Measurements from ENCODE around the gene ABHD18. TPM values are rescaled to one million over a fixed set of nuclear protein-coding genes. Genes with fewer than 3 reads are reported as not detected.
"Not testable (repeated sequence)": the region's sequence is repeated elsewhere in the genome, so short reads cannot be mapped to it uniquely, and the experiment has no call there.

Gene ABHD18
- total RNA-seq, result 10.2 TPM

- ATAC-seq (peak; percentile 94), DNase-seq (ENCODE audit: low spot score) (peak; percentile 100)
These were observed at the start of gene ABHD18, which contains the start of gene MFSD8 for GRCh38 chr4:127965062-127965802. TSS of gene ABHD18 (plus strand) at chr4:127965406. CDS start at chr4:127982956, 17,550 bp downstream. TSS of gene MFSD8 (minus strand) at chr4:127965173. CDS start at chr4:127965133, 40 bp downstream.

DNA sequence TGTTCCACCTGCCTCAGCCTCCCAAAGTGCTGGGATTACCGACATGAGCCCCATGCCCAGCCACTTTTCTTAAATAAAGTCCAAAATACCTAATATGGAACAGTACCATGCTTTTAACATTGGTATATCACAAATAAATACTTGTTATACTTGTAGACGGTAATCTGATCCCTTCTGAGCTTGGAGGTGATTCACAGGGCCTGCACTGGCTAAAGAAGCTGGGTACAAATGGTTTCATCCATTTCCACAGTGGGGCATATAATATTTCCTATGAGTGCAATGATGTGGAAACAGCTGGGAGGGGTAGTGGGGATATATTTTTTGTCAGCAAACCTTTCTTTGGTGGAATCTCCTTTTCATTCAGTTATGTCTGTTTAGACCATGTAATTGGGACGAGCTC, 48.7 kb upstream of the ABHD18 start:
- ATAC-seq, result no peak

DNA sequence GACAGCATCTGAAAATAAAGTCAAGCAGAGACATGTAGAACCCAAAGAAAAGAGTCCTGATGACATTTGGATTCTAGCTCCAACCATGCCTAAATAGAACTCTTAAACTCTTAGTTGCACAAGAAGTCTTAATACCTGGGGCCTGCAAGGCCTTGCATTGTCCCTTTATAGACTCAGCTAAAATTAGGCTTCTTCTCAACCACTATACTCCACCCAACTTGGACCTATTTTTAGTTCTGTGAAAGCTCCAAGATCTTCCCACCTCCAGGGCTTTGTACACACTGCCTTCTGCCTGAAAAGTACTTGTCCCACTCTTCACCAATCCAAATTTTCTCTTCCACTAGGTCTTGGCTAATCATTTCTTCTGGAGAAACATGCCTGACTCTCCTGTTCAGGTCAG, 48.1 kb upstream of the ABHD18 start:
- ATAC-seq (no peak), DNase-seq (ENCODE audit: low spot score) (no peak)

More for the DNA sequence above, 48.7 kb upstream of the ABHD18 start:
- no peak for DNase-seq (ENCODE audit: low spot score)

DNA sequence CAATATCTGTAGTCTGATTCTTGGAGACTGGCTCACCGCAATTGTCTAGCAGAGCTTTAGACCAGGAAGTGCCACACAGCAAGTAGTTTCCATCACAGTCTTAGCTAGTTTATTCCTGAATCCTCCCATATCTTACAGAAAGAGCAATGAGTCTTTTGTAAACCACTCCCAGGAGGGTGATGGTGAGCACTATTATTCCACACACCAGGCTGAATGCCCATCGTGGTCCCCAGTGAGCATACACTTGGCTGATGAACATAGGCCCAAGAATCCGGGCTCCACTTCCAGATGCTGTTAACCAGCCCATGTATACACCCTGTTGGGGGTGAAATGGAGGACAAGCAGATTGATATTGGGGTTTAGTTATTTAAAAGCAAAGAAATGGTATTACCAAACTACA, 44.7 kb upstream of the ABHD18 start:
- DNase-seq (ENCODE audit: low spot score) (no peak), ATAC-seq (no peak)

GRCh38 chr4:127922226-127922625, 43.0 kb upstream of the ABHD18 start:
- DNase-seq (ENCODE audit: low spot score) (no peak), ATAC-seq (no peak)

GRCh38 chr4:127925720-127926119, 39.5 kb upstream of the ABHD18 start:
- ATAC-seq; DNase-seq (ENCODE audit: low spot score): not testable (repeated sequence)

- ATAC-seq (no peak), DNase-seq (ENCODE audit: low spot score) (no peak)
These were observed 35.0 kb upstream of the ABHD18 start for GRCh38 chr4:127930175-127930574.

DNA sequence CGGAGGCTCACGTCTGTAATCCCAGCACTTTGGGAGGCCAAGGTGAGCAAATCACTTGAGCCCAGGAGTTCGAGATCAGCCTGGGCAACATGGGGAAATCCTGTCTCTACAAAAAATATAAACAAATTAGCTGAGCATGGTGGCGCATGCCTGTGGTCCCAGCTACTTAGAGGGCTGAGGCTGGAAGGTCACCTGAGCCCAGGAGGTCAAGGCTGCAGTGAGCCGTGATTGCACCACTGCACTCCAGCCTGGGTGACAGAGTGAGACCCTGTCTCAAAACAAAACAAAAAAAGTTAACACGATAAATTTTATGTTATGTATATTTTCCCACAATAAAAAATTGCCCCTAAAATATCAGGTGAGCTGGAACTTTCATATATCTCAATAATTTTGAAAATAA, 33.4 kb upstream of the ABHD18 start:
- DNase-seq (ENCODE audit: low spot score); ATAC-seq: not testable (repeated sequence)

DNA sequence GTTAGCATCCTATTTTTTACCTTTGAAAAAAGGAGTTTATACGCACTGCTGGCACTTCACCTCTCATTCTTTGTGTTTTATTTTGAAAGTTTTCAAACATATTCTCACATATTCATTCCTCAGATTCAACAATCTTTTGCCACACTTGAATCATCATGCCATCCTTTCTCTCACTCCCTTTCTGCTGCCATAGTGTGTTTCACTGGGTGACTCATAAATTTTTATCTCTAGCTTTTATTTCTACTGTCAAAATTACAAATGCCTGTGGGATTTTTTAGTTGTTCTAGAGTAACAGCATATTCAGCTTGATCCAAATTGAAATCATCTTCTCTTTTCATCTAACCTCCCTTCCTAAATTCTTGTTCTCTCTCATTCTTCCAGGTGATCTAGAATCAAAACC, 28.2 kb upstream of the ABHD18 start:
- DNase-seq (ENCODE audit: low spot score) (no peak), ATAC-seq (no peak)

DNA sequence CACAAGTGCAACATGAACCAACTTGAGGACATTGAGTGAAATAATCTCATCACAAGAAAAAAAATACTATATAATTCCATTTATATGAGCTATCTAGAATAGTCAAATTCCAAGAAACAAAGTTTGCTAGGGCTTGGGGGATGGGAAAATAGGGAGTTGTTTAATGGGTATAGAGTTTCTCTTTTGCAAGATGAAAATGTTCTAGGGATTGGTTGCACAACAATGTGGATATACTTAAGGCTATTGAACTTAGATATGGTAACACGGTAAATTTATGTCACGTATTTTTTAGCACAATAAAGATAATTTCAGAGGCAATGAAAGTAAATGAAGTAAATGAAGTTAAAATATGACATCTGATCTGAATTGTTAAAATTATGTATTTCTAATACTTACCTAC, 8.1 kb upstream of the ABHD18 start:
- ATAC-seq (peak; percentile 50), DNase-seq (ENCODE audit: low spot score) (no peak)

DNA sequence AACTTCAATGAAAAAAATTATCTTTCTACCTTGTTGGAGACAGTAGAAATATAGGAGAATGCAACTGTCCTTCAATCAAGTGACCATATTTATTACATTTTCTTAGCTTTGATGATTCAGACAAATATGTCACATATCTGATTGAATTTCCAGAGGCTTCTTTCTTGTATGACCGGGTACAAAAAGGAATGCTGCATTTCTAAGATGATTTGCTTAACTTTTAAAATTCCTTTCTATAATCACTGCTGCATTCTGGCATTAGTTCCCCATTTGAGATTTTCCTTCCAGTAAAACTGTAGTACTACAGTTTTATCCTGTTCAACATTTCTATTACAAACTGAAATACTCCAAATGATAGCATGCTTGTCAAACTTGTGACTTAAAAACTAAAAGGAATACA, 5.4 kb upstream of the ABHD18 start:
- ATAC-seq (no peak), DNase-seq (ENCODE audit: low spot score) (no peak)

DNA sequence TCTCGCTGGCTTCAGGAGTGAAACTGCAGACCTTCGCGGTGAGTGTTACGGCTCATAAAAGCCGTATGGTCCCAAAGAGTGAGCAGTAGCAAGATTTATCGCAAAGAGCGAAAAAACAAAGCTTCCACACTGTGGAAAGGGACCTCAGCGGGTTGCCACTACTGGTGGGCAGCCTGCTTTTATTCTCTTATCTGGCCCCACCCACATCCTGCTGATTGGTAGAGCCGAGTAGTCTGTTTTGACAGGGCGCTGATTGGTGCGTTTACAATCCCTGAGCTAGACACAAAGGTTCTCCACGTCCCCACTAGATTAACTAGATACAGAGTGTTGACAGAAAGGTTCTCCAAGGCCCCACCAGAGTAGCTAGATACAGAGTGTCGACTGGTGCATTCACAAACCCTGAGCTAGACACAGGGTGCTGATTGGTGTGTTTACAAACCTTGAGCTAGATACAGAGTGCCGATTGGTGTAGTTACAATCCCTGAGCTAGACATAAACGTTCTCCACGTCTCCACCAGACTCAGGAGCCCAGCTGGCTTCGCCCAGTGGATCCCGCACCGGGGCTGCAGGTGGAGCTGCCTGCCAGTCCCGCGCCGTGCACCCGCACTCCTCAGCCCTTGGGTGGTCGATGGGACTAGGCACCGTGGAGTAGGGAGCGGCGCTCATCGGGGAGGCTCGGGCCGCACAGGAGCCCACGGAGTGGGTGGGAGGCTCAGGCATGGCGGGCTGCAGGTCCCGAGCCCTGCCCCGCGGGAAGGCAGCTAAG, 1.4 kb upstream of the ABHD18 start:
- not testable (repeated sequence) for DNase-seq (ENCODE audit: low spot score); ATAC-seq

- DNase-seq (ENCODE audit: low spot score) (peak; percentile 52), ATAC-seq (peak; percentile 35)
These were observed 662 bp upstream of the ABHD18 start for GRCh38 chr4:127964426-127965061.

- DNase-seq (ENCODE audit: low spot score) (peak; percentile 61), ATAC-seq (peak; percentile 35)
These were observed 583 bp downstream of the ABHD18 start for GRCh38 chr4:127965803-127966175.

- ATAC-seq, result no peak
- DNase-seq (ENCODE audit: low spot score), result no peak
These were observed 2.1 kb downstream of the ABHD18 start for GRCh38 chr4:127967141-127967775.

DNA sequence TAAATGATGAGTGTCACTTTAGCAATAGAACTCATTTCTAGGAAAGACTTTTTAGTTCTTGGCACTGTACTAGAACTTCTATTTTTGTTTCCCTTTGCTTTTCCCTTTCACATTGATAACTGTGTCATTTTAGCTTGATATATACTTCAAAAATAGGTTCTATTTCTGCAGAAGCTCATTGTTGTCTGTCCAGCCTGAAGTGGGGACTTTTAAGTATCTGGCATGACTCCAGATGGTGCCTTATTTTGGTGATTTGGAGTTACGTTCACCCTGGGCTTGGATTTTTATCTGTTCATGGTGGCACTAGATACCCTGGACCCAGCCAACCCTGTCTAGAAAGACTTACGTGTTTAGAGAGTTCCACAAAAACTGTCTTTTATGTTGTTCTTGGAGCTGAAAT, 3.4 kb downstream of the ABHD18 start:
- ATAC-seq (no peak), DNase-seq (ENCODE audit: low spot score) (no peak)

GRCh38 chr4:127970925-127971324, 5.7 kb downstream of the ABHD18 start:
- not testable (repeated sequence) for ATAC-seq; DNase-seq (ENCODE audit: low spot score)

- DNase-seq (ENCODE audit: low spot score) (no peak), ATAC-seq (no peak)
These were observed 10.0 kb downstream of the ABHD18 start for GRCh38 chr4:127975121-127975770.

GRCh38 chr4:127978930-127979329, 13.7 kb downstream of the ABHD18 start:
- no peak for ATAC-seq
- no peak for DNase-seq (ENCODE audit: low spot score)

DNA sequence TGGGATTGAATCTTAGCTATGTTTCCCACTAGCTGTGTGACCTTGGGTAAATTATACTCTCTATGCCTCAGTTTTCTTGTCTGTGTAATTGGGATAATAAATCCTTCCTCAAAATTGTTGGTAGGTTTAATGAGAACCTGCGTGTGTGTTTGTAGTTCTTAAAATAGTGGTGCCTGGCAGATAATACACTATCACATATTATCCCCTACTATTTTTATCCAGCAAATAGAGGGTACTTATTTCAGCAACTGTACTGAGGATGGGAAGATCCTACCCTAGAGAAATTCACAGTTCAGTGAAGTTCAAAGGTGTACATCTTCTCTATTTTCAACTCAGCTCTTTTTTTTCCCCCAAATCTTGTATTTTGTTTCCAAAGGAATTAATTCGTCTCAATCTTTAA, 17.2 kb downstream of the ABHD18 start:
- no peak for ATAC-seq
- DNase-seq (ENCODE audit: low spot score), result no peak

GRCh38 chr4:127985989-127986388, 20.8 kb downstream of the ABHD18 start:
- DNase-seq (ENCODE audit: low spot score) (no peak), ATAC-seq (peak; percentile 42)

Measured in left lobe of liver (tissue), 2 donors.